Activated T-helper 1 cell treated with anti-CD3 and anti-CD28 coated beads, Interleukin-12 subunit alpha, Interleukin-12 subunit beta, Interleukin-2, Interleukin-4 antibody, amounts not matched to agents 30 ng/mL and 10 ng/mL and 1 ng/mL, durations not matched to agents 14 hours and 24 hours and 36 hours (primary cell): ENCODE results near the gene PDE6G. TPM values are rescaled to one million over a fixed set of nuclear protein-coding genes. Genes with fewer than 3 reads are reported as not detected.

ENCODE experiments used
- DNase-seq: peaks from one replicate; pipeline ENCODE4 v3.0.0; 2021; ENCODE audit warnings: low spot score
- H3K27ac Mint-ChIP-seq: one replicate; pipeline ENCODE4 v1.8.0; 2021; ENCODE audit warnings: mild to moderate bottlenecking, mixed read lengths
- H3K27me3 Mint-ChIP-seq: one replicate; pipeline ENCODE4 v1.8.0; 2022; ENCODE audit warnings: mild to moderate bottlenecking, moderate library complexity, mixed read lengths; ENCODE audit not compliant: insufficient read depth
- H3K36me3 Mint-ChIP-seq: one replicate; pipeline ENCODE4 v1.8.0; 2021; ENCODE audit warnings: low read depth, mixed read lengths
- H3K4me1 Mint-ChIP-seq: one replicate; pipeline ENCODE4 v1.8.0; 2021; ENCODE audit warnings: low read depth, mixed read lengths
- H3K4me3 Mint-ChIP-seq: one replicate; pipeline ENCODE4 v1.8.0; 2021; ENCODE audit warnings: mild to moderate bottlenecking, moderate library complexity, mixed read lengths
- H3K9me3 Mint-ChIP-seq: one replicate; pipeline ENCODE4 v1.8.0; 2021; ENCODE audit warnings: mixed read lengths
- intact Hi-C: fragments of 100-400 bp; cut with micrococcal nuclease; formaldehyde crosslinking; loops from one replicate; pipeline ENCODE4 v1.15.1; 2024
- total RNA-seq: library from RNA; stranded (reverse); gene quantifications from 2 replicates; pipeline ENCODE4 v1.2.3, GENCODE V29; 2022

Gene PDE6G
- 5.8 and 8.7 TPM in 2 replicates for total RNA-seq

- no peaks in the 10 kb centered on the region for H3K27me3 Mint-ChIP-seq
- no peaks in the 10 kb centered on the region for H3K9me3 Mint-ChIP-seq
- intact Hi-C loops, result no loop called here
- H3K27ac Mint-ChIP-seq, result no peak within 1 kb of the TSS
- no peaks in the 10 kb centered on the region for H3K36me3 Mint-ChIP-seq
- H3K4me3 Mint-ChIP-seq, result no peak within 1 kb of the TSS
- no peak for DNase-seq
- peaks cover 20% of the 10 kb centered on the region for H3K4me1 Mint-ChIP-seq
Observed at GRCh38 chr17:81656118-81656743, at the start of gene PDE6G. TSS of gene PDE6G (minus strand) at chr17:81656542. CDS start at chr17:81653305, 3,237 bp downstream.

GRCh38 chr17:81705518-81706231, 49.3 kb upstream of the PDE6G start:
- Mint-ChIP-seq H3K9me3 (no peaks in the 10 kb centered on the region), H3K4me1 (peaks cover 20% of the 10 kb centered on the region), H3K27ac (peak overlapping the region; percentile 23), H3K27me3 (no peaks in the 10 kb centered on the region), H3K4me3 (peak overlapping the region; percentile 54), H3K36me3 (peaks cover 49% of the 10 kb centered on the region)
- no peak for DNase-seq
- intact Hi-C loops, result no loop called here

GRCh38 chr17:81703747-81704654, 47.7 kb upstream of the PDE6G start:
- Mint-ChIP-seq H3K4me3 (peak overlapping the region; percentile 85), H3K9me3 (no peaks in the 10 kb centered on the region), H3K36me3 (peaks cover 48% of the 10 kb centered on the region), H3K27ac (peak overlapping the region; percentile 73), H3K4me1 (peaks cover 18% of the 10 kb centered on the region), H3K27me3 (no peaks in the 10 kb centered on the region)
- DNase-seq, result peak; percentile 16
- intact Hi-C loops, result loop anchor here (1.0 to 2.0 kb wide), 6 partner anchors 8 to 156 kb away; partner anchors contain the start of genes ARL16, CCDC137, FAAP100 and NPLOC4

- H3K36me3 Mint-ChIP-seq, result peaks cover 51% of the 10 kb centered on the region
- H3K4me3 Mint-ChIP-seq, result peak within 1 kb of the TSS; percentile 98
- H3K9me3 Mint-ChIP-seq, result no peaks in the 10 kb centered on the region
- peak within 1 kb of the TSS; percentile 97 for H3K27ac Mint-ChIP-seq
- no peaks in the 10 kb centered on the region for H3K27me3 Mint-ChIP-seq
- intact Hi-C loops, result loop anchor here (1.0 to 2.0 kb wide), 6 partner anchors 9 to 157 kb away; partner anchors contain the start of genes ARL16, CCDC137, FAAP100 and NPLOC4
- peaks cover 18% of the 10 kb centered on the region for H3K4me1 Mint-ChIP-seq
- DNase-seq, result peak; percentile 87
Observed at GRCh38 chr17:81702934-81703746, 46.8 kb upstream of the PDE6G start, which contains the start of gene MRPL12. TSS of gene MRPL12 (plus strand) at chr17:81703367. CDS start at chr17:81703502, 135 bp downstream.

GRCh38 chr17:81701288-81702071, 45.1 kb upstream of the PDE6G start:
- H3K36me3 Mint-ChIP-seq, result peaks cover 50% of the 10 kb centered on the region
- H3K27ac Mint-ChIP-seq, result peak overlapping the region; percentile 55
- no peak for DNase-seq

GRCh38 chr17:81700353-81701287, 44.3 kb upstream of the PDE6G start:
- intact Hi-C loops, result no loop called here
- H3K27ac Mint-ChIP-seq, result peak overlapping the region; percentile 70
- DNase-seq, result no peak
- peak overlapping the region; percentile 60 for H3K4me3 Mint-ChIP-seq
- H3K36me3 Mint-ChIP-seq, result peaks cover 42% of the 10 kb centered on the region
- no peaks in the 10 kb centered on the region for H3K9me3 Mint-ChIP-seq
- no peaks in the 10 kb centered on the region for H3K27me3 Mint-ChIP-seq
- H3K4me1 Mint-ChIP-seq, result peaks cover 15% of the 10 kb centered on the region

More at GRCh38 chr17:81701288-81702071, 45.1 kb upstream of the PDE6G start:
- intact Hi-C loops, result loop anchor here (2.0 kb wide), 2 partner anchors 65 to 149 kb away; partner anchors contain the start of genes FAAP100, NPLOC4 and TSPAN10
- peak overlapping the region; percentile 98 for H3K4me3 Mint-ChIP-seq
- no peaks in the 10 kb centered on the region for H3K9me3 Mint-ChIP-seq
- no peaks in the 10 kb centered on the region for H3K27me3 Mint-ChIP-seq
- peaks cover 18% of the 10 kb centered on the region for H3K4me1 Mint-ChIP-seq

- H3K27me3 Mint-ChIP-seq, result no peaks in the 10 kb centered on the region
- H3K27ac Mint-ChIP-seq, result peak overlapping the region; percentile 29
- H3K4me1 Mint-ChIP-seq, result peaks cover 5% of the 10 kb centered on the region
- intact Hi-C loops, result no loop called here
- DNase-seq, result no peak
- H3K9me3 Mint-ChIP-seq, result no peaks in the 10 kb centered on the region
- no peak overlapping the region for H3K4me3 Mint-ChIP-seq
- H3K36me3 Mint-ChIP-seq, result peaks cover 31% of the 10 kb centered on the region
Observed at GRCh38 chr17:81697261-81698044, 41.1 kb upstream of the PDE6G start.

- no peak for DNase-seq
- intact Hi-C loops, result no loop called here
- Mint-ChIP-seq H3K9me3 (no peaks in the 10 kb centered on the region), H3K4me3 (no peak overlapping the region), H3K4me1 (no peaks in the 10 kb centered on the region), H3K27me3 (no peaks in the 10 kb centered on the region), H3K27ac (no peak overlapping the region), H3K36me3 (peaks cover 27% of the 10 kb centered on the region)
Observed at GRCh38 chr17:81696218-81696941, 40.0 kb upstream of the PDE6G start.

GRCh38 chr17:81695801-81696200, 39.5 kb upstream of the PDE6G start:
- H3K36me3 Mint-ChIP-seq, result peaks cover 23% of the 10 kb centered on the region
- H3K27me3 Mint-ChIP-seq, result no peaks in the 10 kb centered on the region
- H3K27ac Mint-ChIP-seq, result no peak overlapping the region
- H3K9me3 Mint-ChIP-seq, result no peaks in the 10 kb centered on the region
- intact Hi-C loops, result no loop called here
- no peak for DNase-seq
- H3K4me1 Mint-ChIP-seq, result no peaks in the 10 kb centered on the region
- H3K4me3 Mint-ChIP-seq, result no peak overlapping the region

GRCh38 chr17:81695211-81695610, 38.9 kb upstream of the PDE6G start:
- Mint-ChIP-seq H3K27me3 (no peaks in the 10 kb centered on the region), H3K4me3 (no peak overlapping the region), H3K36me3 (peaks cover 23% of the 10 kb centered on the region), H3K4me1 (no peaks in the 10 kb centered on the region), H3K9me3 (no peaks in the 10 kb centered on the region), H3K27ac (no peak overlapping the region)
- no peak for DNase-seq
- intact Hi-C loops, result no loop called here
